GM12878 (cell line): Measurements from ENCODE around the gene SOX12. TPM values are rescaled to one million over a fixed set of nuclear protein-coding genes. Genes with fewer than 3 reads are reported as not detected.
A peak's percentile ranks its signal among the peaks of the same experiment; 100 is the strongest.

Source experiments
- ATAC-seq: fragments of 200-7000 bp; cut with Tn5 transposase; 3 replicates; pipeline ENCODE4 v1.9.1; 2020; ENCODE audit warnings: mild to moderate bottlenecking, moderate library complexity
- BruUV-seq: library from RNA; stranded (reverse); fragments of 400-500 nt; replicated peaks from 2 replicates; lab custom pipeline; 2021; lab: Mats Ljungman, UMichigan
- CTCF ChIA-PET: fragments of 300-600 bp; sonication (Branson Sonifier 250); formaldehyde crosslinking; extraction: SDS; loops from one replicate; lab custom pipeline; 2021; ENCODE audit warnings: inconsistent platforms; lab: Yijun Ruan, JAX
- POLR2A ChIA-PET: fragments of 350-600 bp; formaldehyde crosslinking; extraction: SDS; loops from one replicate; lab custom pipeline; 2021; ENCODE audit warnings: inconsistent platforms; lab: Charles Lee
- RAD21 ChIA-PET: fragments of 300-600 bp; sonication (Branson Sonifier 250); formaldehyde crosslinking; loops from one replicate; lab custom pipeline; 2023; ENCODE audit warnings: antibody characterized with exemption; ENCODE audit not compliant: unreplicated experiment; lab: Charles Lee
- SMC1A ChIA-PET: fragments of 300-600 bp; sonication (Branson Sonifier 250); formaldehyde crosslinking; loops from one replicate; lab custom pipeline; 2023; ENCODE audit not compliant: unreplicated experiment, uncharacterized antibody; lab: Charles Lee
- DNase-seq: peaks from one replicate; pipeline ENCODE4 v3.0.0-alpha.2; 2011; ENCODE audit warnings: low read depth, low spot score
- FAIRE-seq: peaks from 3 replicates; lab custom pipeline; 2011; peaks lifted over from hg19 to GRCh38; lab: Jason Lieb, UNC
- H2AFZ ChIP-seq: 2 replicates; pipeline ENCODE4 v1.6.0; 2011; ENCODE audit warnings: low read depth, low read length, control low read depth; ENCODE audit not compliant: control insufficient read depth
- H3K27ac ChIP-seq: 2 replicates; pipeline ENCODE4 v1.5.1; 2011; ENCODE audit warnings: control low read depth; ENCODE audit not compliant: control insufficient read depth, insufficient read depth
- H3K27me3 ChIP-seq, 2 experiments: replicated peaks in 1 of 2; 2 replicates each; pipeline versions ENCODE4 v1.6.0 to v1.6.1; 2011; ENCODE audit warnings: low read length in 1 of 2; ENCODE audit not compliant: control insufficient read depth in 2 of 2, insufficient read depth in 2 of 2
- H3K36me3 ChIP-seq, 2 experiments: 2 replicates each; pipeline ENCODE4 v1.5.1; 2011; ENCODE audit warnings: low read length in 1 of 2; ENCODE audit not compliant: control insufficient read depth in 2 of 2, insufficient read depth in 2 of 2
- H3K4me1 ChIP-seq: 2 replicates; pipeline ENCODE4 v1.6.1; 2011; ENCODE audit warnings: mild to moderate bottlenecking, low read length, moderate library complexity, mixed read lengths; ENCODE audit not compliant: control insufficient read depth, insufficient read depth
- H3K4me2 ChIP-seq: 2 replicates; pipeline ENCODE4 v1.6.0; 2011; ENCODE audit warnings: control low read depth; ENCODE audit not compliant: control insufficient read depth, insufficient read depth
- H3K4me3 ChIP-seq: fragments of 200-600 bp; sonication (generic); 2 replicates; pipeline ENCODE4 v1.5.1; 2016
- H3K79me2 ChIP-seq: 2 replicates; pipeline ENCODE4 v1.6.0; 2011; ENCODE audit warnings: low read length; ENCODE audit not compliant: control insufficient read depth, insufficient read depth
- H3K9ac ChIP-seq: 2 replicates; pipeline ENCODE4 v1.8.0; 2011; ENCODE audit warnings: low read length, control low read depth, mixed read lengths; ENCODE audit not compliant: control insufficient read depth, insufficient read depth
- H3K9me3 ChIP-seq: replicated peaks from 3 replicates; pipeline ENCODE4 v1.5.1; 2011; ENCODE audit warnings: mild to moderate bottlenecking, low read length; ENCODE audit not compliant: control insufficient read depth, insufficient read depth
- H4K20me1 ChIP-seq: 2 replicates; pipeline ENCODE4 v1.6.0; 2011; ENCODE audit not compliant: control insufficient read depth, insufficient read depth
- CTCF ChIP-seq, 3 experiments: IDR thresholded peaks in 2 of 3; conservative IDR thresholded peaks in 1 of 3; 2 replicates each; pipeline ENCODE4 v1.5.1; 2011; ENCODE audit warnings: low read depth in 3 of 3, low read length in 3 of 3, mild to moderate bottlenecking in 3 of 3, control low read depth in 2 of 3, moderate library complexity in 2 of 3, inconsistent platforms in 1 of 3, mixed read lengths in 1 of 3; ENCODE audit not compliant: control insufficient read depth in 2 of 3, insufficient read depth in 1 of 3; ENCODE audit errors: extremely low read depth in 1 of 3
- RUNX3 ChIP-seq: IDR thresholded peaks from 2 replicates; pipeline ENCODE4 v1.6.1; 2012; ENCODE audit warnings: low read length, inconsistent platforms
- WGBS: methylation state at CpG from one replicate; pipeline ENCODE4 v1.1.6; 2016; ENCODE audit warnings: low lambda C conversion rate; ENCODE audit not compliant: insufficient replicate concordance, insufficient coverage; ENCODE audit errors: missing lambda C conversion rate; 5-methylcytosine and 5-hydroxymethylcytosine counted together
- in situ Hi-C: fragments of 300-500 bp; cut with MboI; formaldehyde crosslinking; loops from 9 replicates; pipeline ENCODE4 v1.14.3; 2018; ENCODE audit warnings: mixed read lengths
- intact Hi-C: fragments of 100-400 bp; cut with micrococcal nuclease; formaldehyde crosslinking; loops from one replicate; pipeline ENCODE4 v1.14.2; 2022; ENCODE audit not compliant: unreplicated experiment
- polyA plus RNA-seq, 11 experiments: library from polyadenylated mRNA; depleted of rRNA in 4 of 11; unstranded in 6 of 11; stranded (reverse) in 5 of 11; fragments of >200 nt; fragmentation: Nextera tagmentation in 4 of 11; fragmentation: Illumina TruSeq in 1 of 11; extraction: Ambion mirVana in 4 of 11; extraction: Trizol in 1 of 11; gene quantifications; 1 replicate in 1 of 11; 2 replicates in 10 of 11; pipeline versions ENCODE4 v1.2.1 to v1.2.3, GENCODE V29; 2011 to 2016; ENCODE audit warnings: inconsistent platforms in 2 of 11, missing spikeins in 2 of 11, low read depth in 1 of 11
- total RNA-seq, 4 experiments: library from RNA; depleted of rRNA in 3 of 4; stranded (reverse); fragments of >200 nt in 3 of 4; fragmentation: Illumina TruSeq in 1 of 4; extraction: Trizol in 1 of 4; gene quantifications; 2 replicates each; pipeline versions ENCODE4 v1.2.1 to v1.2.3, GENCODE V29; 2013 to 2021
- TF ChIP-seq, protein P1 (sequence below): IDR thresholded peaks from 2 replicates; pipeline ENCODE4 v1.6.1; 2012; ENCODE audit warnings: improper control_type of control experiment, low read depth, low read length; ENCODE audit not compliant: insufficient replicate concordance
- TF ChIP-seq, protein P2 (sequence below): fragments of 450-650 bp; IDR thresholded peaks from 2 replicates; pipeline ENCODE4 v1.6.1; 2016; ENCODE audit warnings: mild to moderate bottlenecking, moderate library complexity, borderline replicate concordance

SOX12 gene
- total and polyA plus RNA-seq, 10 of the 15 experiments (the other 5 are each of a cell fraction or from before 2014, with no cell fraction given) = 0.50 to 17.9 (median 1.4) TPM

DNA sequence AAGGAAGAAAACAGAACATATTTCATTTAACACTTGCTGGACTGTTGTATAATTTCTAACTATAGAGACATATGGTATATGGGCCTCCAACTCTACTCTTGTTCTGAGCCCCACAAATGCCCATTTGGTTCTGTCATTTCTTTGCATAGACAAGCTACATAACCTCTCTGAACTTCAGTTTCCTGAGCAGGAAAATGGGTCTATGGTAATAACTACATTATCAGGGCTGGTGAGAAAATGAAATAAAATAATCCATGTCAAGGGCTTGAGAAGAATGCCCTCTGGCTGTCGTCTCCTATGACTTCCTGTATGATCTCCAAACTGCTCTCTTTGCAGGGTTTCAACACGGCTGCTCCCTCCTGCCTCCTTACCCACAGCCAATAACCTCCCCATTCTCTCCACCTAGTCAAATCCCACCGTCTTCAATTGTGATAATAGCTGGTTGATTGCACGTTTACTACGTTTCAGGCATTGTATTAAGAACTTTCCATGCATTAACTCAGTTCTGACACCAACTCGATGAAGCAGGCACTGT is 16.0 kb upstream of the SOX12 start:
- intact Hi-C loops (no loop called here), in situ Hi-C loops (no loop called here)
- Histone ChIP-seq H3K79me2 (no peaks in the 10 kb centered on the region), H3K27me3 (no peaks in the 10 kb centered on the region), H3K4me1 (peaks cover 4% of the 10 kb centered on the region; the same call in 1 of the 2 replicates), H3K36me3 (no peaks in the 10 kb centered on the region), H3K27ac (no peak overlapping the region), H3K4me3 (no peak overlapping the region), H3K4me2 (no peak overlapping the region), H2AFZ (peak overlapping the region; percentile 88), H3K9ac (no peak overlapping the region), H4K20me1 (no peaks in the 10 kb centered on the region), H3K9me3 (no peaks in the 10 kb centered on the region)
- WGBS = 44% methylated on average over 6 of the region's 6 CpGs
- TF ChIP-seq, protein P1, sequence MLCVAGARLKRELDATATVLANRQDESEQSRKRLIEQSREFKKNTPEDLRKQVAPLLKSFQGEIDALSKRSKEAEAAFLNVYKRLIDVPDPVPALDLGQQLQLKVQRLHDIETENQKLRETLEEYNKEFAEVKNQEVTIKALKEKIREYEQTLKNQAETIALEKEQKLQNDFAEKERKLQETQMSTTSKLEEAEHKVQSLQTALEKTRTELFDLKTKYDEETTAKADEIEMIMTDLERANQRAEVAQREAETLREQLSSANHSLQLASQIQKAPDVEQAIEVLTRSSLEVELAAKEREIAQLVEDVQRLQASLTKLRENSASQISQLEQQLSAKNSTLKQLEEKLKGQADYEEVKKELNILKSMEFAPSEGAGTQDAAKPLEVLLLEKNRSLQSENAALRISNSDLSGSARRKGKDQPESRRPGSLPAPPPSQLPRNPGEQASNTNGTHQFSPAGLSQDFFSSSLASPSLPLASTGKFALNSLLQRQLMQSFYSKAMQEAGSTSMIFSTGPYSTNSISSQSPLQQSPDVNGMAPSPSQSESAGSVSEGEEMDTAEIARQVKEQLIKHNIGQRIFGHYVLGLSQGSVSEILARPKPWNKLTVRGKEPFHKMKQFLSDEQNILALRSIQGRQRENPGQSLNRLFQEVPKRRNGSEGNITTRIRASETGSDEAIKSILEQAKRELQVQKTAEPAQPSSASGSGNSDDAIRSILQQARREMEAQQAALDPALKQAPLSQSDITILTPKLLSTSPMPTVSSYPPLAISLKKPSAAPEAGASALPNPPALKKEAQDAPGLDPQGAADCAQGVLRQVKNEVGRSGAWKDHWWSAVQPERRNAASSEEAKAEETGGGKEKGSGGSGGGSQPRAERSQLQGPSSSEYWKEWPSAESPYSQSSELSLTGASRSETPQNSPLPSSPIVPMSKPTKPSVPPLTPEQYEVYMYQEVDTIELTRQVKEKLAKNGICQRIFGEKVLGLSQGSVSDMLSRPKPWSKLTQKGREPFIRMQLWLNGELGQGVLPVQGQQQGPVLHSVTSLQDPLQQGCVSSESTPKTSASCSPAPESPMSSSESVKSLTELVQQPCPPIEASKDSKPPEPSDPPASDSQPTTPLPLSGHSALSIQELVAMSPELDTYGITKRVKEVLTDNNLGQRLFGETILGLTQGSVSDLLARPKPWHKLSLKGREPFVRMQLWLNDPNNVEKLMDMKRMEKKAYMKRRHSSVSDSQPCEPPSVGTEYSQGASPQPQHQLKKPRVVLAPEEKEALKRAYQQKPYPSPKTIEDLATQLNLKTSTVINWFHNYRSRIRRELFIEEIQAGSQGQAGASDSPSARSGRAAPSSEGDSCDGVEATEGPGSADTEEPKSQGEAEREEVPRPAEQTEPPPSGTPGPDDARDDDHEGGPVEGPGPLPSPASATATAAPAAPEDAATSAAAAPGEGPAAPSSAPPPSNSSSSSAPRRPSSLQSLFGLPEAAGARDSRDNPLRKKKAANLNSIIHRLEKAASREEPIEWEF = no peak
- TF ChIP-seq, protein P2, sequence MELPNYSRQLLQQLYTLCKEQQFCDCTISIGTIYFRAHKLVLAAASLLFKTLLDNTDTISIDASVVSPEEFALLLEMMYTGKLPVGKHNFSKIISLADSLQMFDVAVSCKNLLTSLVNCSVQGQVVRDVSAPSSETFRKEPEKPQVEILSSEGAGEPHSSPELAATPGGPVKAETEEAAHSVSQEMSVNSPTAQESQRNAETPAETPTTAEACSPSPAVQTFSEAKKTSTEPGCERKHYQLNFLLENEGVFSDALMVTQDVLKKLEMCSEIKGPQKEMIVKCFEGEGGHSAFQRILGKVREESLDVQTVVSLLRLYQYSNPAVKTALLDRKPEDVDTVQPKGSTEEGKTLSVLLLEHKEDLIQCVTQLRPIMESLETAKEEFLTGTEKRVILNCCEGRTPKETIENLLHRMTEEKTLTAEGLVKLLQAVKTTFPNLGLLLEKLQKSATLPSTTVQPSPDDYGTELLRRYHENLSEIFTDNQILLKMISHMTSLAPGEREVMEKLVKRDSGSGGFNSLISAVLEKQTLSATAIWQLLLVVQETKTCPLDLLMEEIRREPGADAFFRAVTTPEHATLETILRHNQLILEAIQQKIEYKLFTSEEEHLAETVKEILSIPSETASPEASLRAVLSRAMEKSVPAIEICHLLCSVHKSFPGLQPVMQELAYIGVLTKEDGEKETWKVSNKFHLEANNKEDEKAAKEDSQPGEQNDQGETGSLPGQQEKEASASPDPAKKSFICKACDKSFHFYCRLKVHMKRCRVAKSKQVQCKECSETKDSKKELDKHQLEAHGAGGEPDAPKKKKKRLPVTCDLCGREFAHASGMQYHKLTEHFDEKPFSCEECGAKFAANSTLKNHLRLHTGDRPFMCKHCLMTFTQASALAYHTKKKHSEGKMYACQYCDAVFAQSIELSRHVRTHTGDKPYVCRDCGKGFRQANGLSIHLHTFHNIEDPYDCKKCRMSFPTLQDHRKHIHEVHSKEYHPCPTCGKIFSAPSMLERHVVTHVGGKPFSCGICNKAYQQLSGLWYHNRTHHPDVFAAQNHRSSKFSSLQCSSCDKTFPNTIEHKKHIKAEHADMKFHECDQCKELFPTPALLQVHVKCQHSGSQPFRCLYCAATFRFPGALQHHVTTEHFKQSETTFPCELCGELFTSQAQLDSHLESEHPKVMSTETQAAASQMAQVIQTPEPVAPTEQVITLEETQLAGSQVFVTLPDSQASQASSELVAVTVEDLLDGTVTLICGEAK = no peak
- TF ChIP-seq CTCF (IDR thresholded peaks at IDR 0.05 in 2 of 3, conservative IDR thresholded peaks at IDR 0.05 in 1 of 3; ENCODE audit: control insufficient read depth in 2 of 3, extremely low read depth in 1 of 3, insufficient read depth in 1 of 3, low read depth in 3 of 3, low read length in 3 of 3) (0 out of 6 replicates have a peak, but pooled peaks of 1 of the 3 experiments have one; percentile 3), RUNX3 (no peak)
- no TSS peak for BruUV-seq
- ChIA-PET RAD21 (interaction anchor here (2.5 to 2.7 kb wide), 2 partner anchors 11 to 43 kb away, joined by 10 to 12 read pairs; partner anchors contain the start of gene ZCCHC3), POLR2A (interaction anchor here (0.7 to 2.5 kb wide), 2 partner anchors 15 to 57 kb away, joined by 3 to 11 read pairs; partner anchors contain the start of gene SOX12), SMC1A (interaction anchor here (1.0 to 1.6 kb wide), 4 partner anchors 10 to 21 kb away, joined by 3 to 6 read pairs (median 5); no protein-coding TSS in a partner anchor), CTCF (interaction anchor here (0.6 to 2.3 kb wide), 6 partner anchors 9 to 235 kb away, joined by 3 to 12 read pairs (median 4); partner anchors contain the start of gene CSNK2A1)
- ATAC-seq (no peak), FAIRE-seq (no peak), DNase-seq (no peak)
